Stomach (tissue), 9 donors: ENCODE data around the gene ARHGAP26. TPM values are rescaled to one million over a fixed set of nuclear protein-coding genes. Genes with fewer than 3 reads are reported as not detected.
"Not testable (repeated sequence)": the region's sequence is repeated elsewhere in the genome, so short reads cannot be mapped to it uniquely, and the experiment has no call there.

Experiments used
- DNase-seq, 2 donors: peaks; one replicate each; pipeline versions ENCODE4 v3.0.0 to v3.0.0-alpha.2; 2013 to 2019
- H3K27ac ChIP-seq, 5 donors: fragments of 200-600 bp in 4 of 5; sonication (generic) in 4 of 5; one replicate each; pipeline ENCODE4 v1.5.1; 2013 to 2019; ENCODE audit warnings: mild to moderate bottlenecking in 1 of 5, moderate library complexity in 1 of 5
- H3K27me3 ChIP-seq, 3 donors: fragments of 200-600 bp; sonication (generic); one replicate each; pipeline ENCODE4 v1.5.1; 2017 to 2019; ENCODE audit warnings: mixed run types in 1 of 3
- H3K36me3 ChIP-seq, 4 donors: fragments of 200-600 bp; sonication (generic); 1 replicate in 3 of 4; 2 replicates in 1 of 4; pipeline ENCODE4 v1.5.1; 2016 to 2019
- H3K4me1 ChIP-seq, 4 donors: fragments of 200-600 bp; sonication (generic); one replicate each; pipeline ENCODE4 v1.5.1; 2016 to 2019
- H3K4me3 ChIP-seq, 4 donors: fragments of 200-600 bp; sonication (generic) in 3 of 4; one replicate each; pipeline ENCODE4 v1.5.1; 2016 to 2019; ENCODE audit warnings: mild to moderate bottlenecking in 1 of 4
- H3K9me3 ChIP-seq, 4 donors: fragments of 200-600 bp; sonication (generic); one replicate each; pipeline ENCODE4 v1.5.1; 2016 to 2019
- EP300 ChIP-seq: sonication (generic); formaldehyde crosslinking; IDR thresholded peaks from one replicate; pipeline ENCODE4 v1.6.1; 2017; ENCODE audit warnings: antibody characterized with exemption
- POLR2A ChIP-seq, 4 donors: fragments of 450-650 bp; IDR thresholded peaks; one replicate each; pipeline ENCODE4 v1.6.1; 2016; ENCODE audit warnings: antibody characterized with exemption in 4 of 4, control low read depth in 2 of 4, mild to moderate bottlenecking in 1 of 4, moderate library complexity in 1 of 4
- POLR2AphosphoS5 ChIP-seq, 3 donors: sonication (generic); formaldehyde crosslinking; IDR thresholded peaks; one replicate each; pipeline ENCODE4 v1.6.1; 2016; ENCODE audit warnings: antibody characterized with exemption in 3 of 3
- WGBS, 5 donors: extraction: QIAGEN DNeasy Blood & Tissue Kit in 3 of 5; methylation state at CpG; one replicate each; pipeline versions ENCODE4 v1.1.5 to v1.1.7; 2013 to 2018; 5-methylcytosine and 5-hydroxymethylcytosine counted together
- intact Hi-C: fragments of 100-400 bp; cut with DNase I; formaldehyde crosslinking; loops from one replicate; pipeline ENCODE4 v1.15.1; 2023; ENCODE audit warnings: low total_unique reads
- polyA plus RNA-seq, 3 donors: library from polyadenylated mRNA; stranded (reverse); fragments of 200-250 nt; gene quantifications; one replicate each; pipeline ENCODE4 v1.2.3, GENCODE V29; 2013
- total RNA-seq, 5 donors: library from RNA; depleted of rRNA; stranded (reverse); fragments of >200 nt; gene quantifications; one replicate each; pipeline versions ENCODE4 v1.1.0 to v1.2.3, GENCODE V29; 2014 to 2016
- TF ChIP-seq, protein P1 (sequence below), 7 experiments: fragments of 450-650 bp in 4 of 7; fragments of 200-600 bp in 3 of 7; sonication (generic) in 3 of 7; IDR thresholded peaks; one replicate each; pipeline ENCODE4 v1.5.1; 2016 to 2019; ENCODE audit warnings: antibody characterized with exemption in 7 of 7, control low read depth in 2 of 7, mild to moderate bottlenecking in 1 of 7
- donor health status: healthy with polysubstance abuse.
- donor health status: Bipolar disorder and iron deficiency.
- donor health status: healthy.

The ARHGAP26 gene
- total and polyA plus RNA-seq, 8 donors: 4.0 to 115 (median 34.1) TPM

DNA sequence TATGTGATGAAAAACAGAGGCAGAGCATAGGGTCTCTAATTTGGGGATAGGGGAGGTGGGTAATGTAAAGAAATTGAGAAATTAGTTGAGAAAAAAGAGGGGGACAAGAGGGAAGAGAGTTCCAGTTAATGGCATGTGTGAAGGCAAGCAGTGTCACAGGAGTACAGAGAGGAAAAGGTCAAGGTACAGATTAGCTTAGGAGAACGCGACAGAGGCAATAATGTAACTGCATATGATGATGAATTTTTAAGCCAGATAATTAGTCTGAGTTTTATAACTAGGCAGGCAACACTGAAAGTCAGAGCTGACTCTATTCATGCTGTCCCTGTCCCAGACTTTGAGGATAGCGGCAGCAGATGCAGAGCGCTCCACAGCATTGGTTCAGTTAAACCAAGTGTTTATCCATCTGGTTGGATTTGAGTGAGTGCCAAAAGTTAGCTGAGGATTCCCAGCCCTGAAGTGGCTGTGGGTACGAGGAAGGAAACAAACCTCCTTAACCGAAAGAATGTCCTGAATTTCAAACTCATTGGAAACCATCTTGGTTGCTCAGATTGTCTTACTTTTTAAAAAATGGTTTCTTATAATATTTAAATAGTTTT, 315.2 kb downstream of the ARHGAP26 start:
- intact Hi-C loops: no loop called here
- no peak for DNase-seq
- TF ChIP-seq, protein P1, sequence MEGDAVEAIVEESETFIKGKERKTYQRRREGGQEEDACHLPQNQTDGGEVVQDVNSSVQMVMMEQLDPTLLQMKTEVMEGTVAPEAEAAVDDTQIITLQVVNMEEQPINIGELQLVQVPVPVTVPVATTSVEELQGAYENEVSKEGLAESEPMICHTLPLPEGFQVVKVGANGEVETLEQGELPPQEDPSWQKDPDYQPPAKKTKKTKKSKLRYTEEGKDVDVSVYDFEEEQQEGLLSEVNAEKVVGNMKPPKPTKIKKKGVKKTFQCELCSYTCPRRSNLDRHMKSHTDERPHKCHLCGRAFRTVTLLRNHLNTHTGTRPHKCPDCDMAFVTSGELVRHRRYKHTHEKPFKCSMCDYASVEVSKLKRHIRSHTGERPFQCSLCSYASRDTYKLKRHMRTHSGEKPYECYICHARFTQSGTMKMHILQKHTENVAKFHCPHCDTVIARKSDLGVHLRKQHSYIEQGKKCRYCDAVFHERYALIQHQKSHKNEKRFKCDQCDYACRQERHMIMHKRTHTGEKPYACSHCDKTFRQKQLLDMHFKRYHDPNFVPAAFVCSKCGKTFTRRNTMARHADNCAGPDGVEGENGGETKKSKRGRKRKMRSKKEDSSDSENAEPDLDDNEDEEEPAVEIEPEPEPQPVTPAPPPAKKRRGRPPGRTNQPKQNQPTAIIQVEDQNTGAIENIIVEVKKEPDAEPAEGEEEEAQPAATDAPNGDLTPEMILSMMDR (IDR thresholded peaks at IDR 0.05): no peak

DNA sequence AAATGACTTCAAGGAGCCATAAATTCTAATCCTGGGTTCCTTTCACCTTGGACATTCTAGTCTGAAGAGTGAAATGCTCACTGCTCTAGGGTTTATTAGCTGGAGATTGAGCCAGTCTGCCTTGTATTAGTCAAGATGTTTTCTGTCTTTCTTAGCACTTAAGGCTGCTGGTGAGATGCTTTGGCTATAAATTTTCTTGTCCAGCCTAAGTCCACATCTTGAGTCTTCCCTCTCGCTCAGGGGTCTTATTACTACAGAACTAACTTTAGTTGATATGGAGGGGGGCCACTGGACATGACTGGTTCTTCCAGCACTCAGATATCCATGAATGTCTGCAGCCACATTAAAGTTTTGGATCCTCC, 316.4 kb downstream of the ARHGAP26 start:
- H3K9me3 ChIP-seq: no peaks in the 10 kb centered on the region
- DNase-seq: no peak
- no peak overlapping the region for H3K27ac ChIP-seq
- no peak overlapping the region for H3K4me3 ChIP-seq
- intact Hi-C loops: no loop called here
- H3K36me3 ChIP-seq: peaks cover 0 to 9% (median 2%) of the 10 kb centered on the region in 4 donors
- peaks cover 0 to 6% (median 0%) of the 10 kb centered on the region in 4 donors for H3K4me1 ChIP-seq
- WGBS, 5 donors: 95 to 100% (median 100%) methylated on average over 1 of the region's 1 CpG
- no peaks in the 10 kb centered on the region for H3K27me3 ChIP-seq
- TF ChIP-seq, protein P1 (IDR thresholded peaks at IDR 0.05): no peak
- TF ChIP-seq POLR2A (IDR thresholded peaks at IDR 0.05): no peak
- TF ChIP-seq EP300: no peak
- TF ChIP-seq POLR2AphosphoS5 (IDR thresholded peaks at IDR 0.05): no peak

More for the DNA sequence above, 315.2 kb downstream of the ARHGAP26 start:
- no peaks in the 10 kb centered on the region for H3K27me3 ChIP-seq
- WGBS, 5 donors: 75 to 81% (median 78%) methylated on average over 6 of the region's 6 CpGs
- no peak overlapping the region for H3K27ac ChIP-seq
- peaks cover 0 to 9% (median 2%) of the 10 kb centered on the region in 4 donors for H3K36me3 ChIP-seq
- H3K9me3 ChIP-seq: no peaks in the 10 kb centered on the region
- peaks cover 0 to 6% (median 0%) of the 10 kb centered on the region in 4 donors for H3K4me1 ChIP-seq
- no peak overlapping the region for H3K4me3 ChIP-seq

DNA sequence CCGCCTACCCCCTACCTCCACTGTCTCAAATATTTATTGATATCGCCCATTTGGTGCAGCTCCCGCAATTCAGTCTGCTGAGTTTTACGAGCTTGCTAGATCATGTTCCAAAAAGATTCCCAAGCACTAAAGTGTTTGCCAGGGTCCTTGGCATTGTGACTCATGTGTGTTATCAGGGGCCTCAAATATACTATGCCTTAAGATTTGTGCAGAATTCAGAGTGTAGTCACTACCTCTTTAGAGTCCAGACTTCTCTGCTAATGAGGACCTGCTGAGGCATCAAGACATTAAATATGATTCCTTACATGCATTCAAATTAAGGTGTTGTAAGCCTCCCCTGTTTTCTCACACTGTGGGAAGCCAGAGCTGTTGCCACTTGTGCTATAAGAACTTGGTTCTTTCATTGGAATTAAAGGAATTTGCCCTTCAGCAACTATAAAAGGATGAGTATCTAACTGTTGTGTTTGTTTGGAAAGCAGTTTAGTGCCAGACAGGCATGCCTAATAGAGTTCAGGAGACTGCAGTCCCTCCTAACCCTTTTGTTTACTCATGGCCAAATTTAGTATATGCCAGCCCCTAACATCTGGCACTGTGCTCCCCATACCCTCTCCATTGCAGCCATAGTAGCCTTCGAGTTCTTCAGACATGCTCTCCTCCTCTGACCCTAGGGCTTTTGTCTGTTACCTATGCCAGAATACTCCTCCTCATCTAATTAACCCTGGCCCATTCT, 316.9 kb downstream of the ARHGAP26 start:
- H3K27ac ChIP-seq: no peak overlapping the region
- peaks cover 0 to 6% (median 0%) of the 10 kb centered on the region in 4 donors for H3K4me1 ChIP-seq
- intact Hi-C loops: no loop called here
- H3K9me3 ChIP-seq: no peaks in the 10 kb centered on the region
- no peak overlapping the region for H3K4me3 ChIP-seq
- H3K27me3 ChIP-seq: no peaks in the 10 kb centered on the region
- peaks cover 0 to 9% (median 2%) of the 10 kb centered on the region in 4 donors for H3K36me3 ChIP-seq
- no peak for DNase-seq
- 78 to 93% (median 87%) methylated on average over 5 of the region's 5 CpGs for WGBS, 5 donors
- TF ChIP-seq EP300: no peak
- no peak for TF ChIP-seq POLR2AphosphoS5 (IDR thresholded peaks at IDR 0.05)
- TF ChIP-seq, protein P1 (IDR thresholded peaks at IDR 0.05): no peak
- no peak for TF ChIP-seq POLR2A (IDR thresholded peaks at IDR 0.05)

DNA sequence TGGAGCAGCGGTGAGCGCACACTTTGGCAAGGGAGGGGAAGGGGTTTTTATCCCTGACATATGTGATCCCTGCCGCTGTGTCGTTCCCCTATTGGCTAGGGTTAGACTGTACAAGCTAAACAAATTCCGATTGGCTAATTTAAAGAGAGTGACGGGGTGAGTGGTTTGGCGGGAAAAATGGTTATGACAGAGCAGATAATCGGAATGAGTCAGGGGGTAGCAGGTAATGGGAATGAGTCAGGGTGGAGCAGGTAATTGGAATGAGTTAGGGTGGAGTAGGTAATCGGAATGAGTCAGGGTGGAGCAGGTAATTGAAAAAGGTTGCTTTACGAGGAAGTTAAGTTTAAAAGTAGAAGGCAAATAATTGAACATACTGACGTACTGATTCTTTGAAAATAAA, 318.5 kb downstream of the ARHGAP26 start:
- H3K4me3 ChIP-seq, intact Hi-C loops, H3K9me3 ChIP-seq, DNase-seq, H3K36me3 ChIP-seq, H3K27ac ChIP-seq, H3K27me3 ChIP-seq, H3K4me1 ChIP-seq: not testable (repeated sequence)
- WGBS, 5 donors: 94 to 97% (median 95%) methylated on average over 11 of the region's 11 CpGs

DNA sequence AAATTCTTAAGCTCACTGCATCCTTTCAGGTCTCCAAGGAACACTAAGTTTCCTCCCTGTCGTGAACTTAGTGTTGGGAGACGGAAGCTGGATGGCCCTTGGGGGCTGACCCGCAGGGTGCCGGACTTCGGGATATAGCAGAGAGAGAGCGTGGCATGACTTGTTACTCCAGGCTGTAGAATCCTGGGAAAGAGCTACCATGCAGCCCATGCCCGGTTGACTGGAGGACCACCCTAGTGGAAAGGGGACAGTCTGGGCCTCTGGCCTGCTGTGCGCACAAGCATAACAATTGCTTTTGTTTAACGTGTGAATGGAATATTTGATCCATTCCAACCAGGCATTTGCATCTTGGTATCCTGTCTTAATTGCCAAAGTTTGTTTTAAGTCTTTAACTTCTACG, 319.9 kb downstream of the ARHGAP26 start:
- DNase-seq, intact Hi-C loops, H3K4me1 ChIP-seq, H3K9me3 ChIP-seq, H3K27me3 ChIP-seq, H3K4me3 ChIP-seq, H3K36me3 ChIP-seq, H3K27ac ChIP-seq: not testable (repeated sequence)
- WGBS, 5 donors: 90 to 95% (median 94%) methylated on average over 10 of the region's 10 CpGs

DNA sequence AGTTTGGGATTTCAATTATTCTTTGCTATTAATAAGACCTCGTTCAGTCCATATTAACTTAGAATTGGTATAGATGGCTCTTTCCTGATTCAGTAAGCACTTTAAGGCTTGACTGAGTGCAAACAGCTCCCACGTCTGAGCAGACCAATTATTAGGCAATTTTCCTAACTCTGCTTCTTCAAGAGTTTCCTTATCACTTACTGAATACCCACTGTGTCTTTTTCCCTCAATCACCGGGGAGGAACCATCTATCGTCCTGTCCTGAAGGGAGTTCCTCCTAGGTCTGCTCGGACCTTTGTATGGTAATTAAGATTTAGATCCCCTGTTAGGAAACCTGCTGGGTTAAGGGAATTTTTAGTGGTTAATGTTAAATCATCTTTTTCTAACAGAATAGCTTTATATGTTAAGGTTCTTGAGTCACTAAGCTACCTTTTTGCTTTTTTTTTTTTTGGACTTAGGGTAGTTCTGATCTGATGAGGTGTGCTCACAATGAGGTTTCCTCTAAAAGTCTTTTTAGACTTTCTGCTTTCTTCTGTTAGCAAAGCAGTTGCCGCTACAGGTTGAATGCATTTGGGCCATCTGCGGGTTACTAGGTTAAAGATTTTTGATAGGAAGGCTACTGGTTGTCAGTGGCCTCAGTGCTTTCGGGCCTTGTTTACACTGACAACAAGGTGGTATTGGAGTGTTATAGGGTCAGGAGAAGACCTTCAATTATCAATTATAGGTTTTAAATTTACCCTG, 322.7 kb downstream of the ARHGAP26 start:
- DNase-seq, H3K4me1 ChIP-seq, H3K9me3 ChIP-seq, H3K4me3 ChIP-seq, intact Hi-C loops, H3K27me3 ChIP-seq, H3K36me3 ChIP-seq: not testable (repeated sequence)
- WGBS, 5 donors: 89 to 95% (median 92%) methylated on average over 8 of the region's 8 CpGs
- H3K27ac ChIP-seq: peak overlapping the region in 1 of 5 donors; percentile 46
